Uterus (tissue), 2 donors: Measurements from ENCODE around the gene CD81.

ENCODE experiments used
- CTCF ChIP-seq, 4 experiments: fragments of 200-600 bp in 2 of 4; fragments of 450-650 bp in 2 of 4; sonication (generic) in 2 of 4; IDR thresholded peaks; one replicate each; pipeline ENCODE4 v1.5.1; 2016 to 2019; ENCODE audit warnings: antibody characterized with exemption in 4 of 4, mild to moderate bottlenecking in 2 of 4, moderate library complexity in 1 of 4
- POLR2A ChIP-seq, 2 donors: fragments of 450-650 bp; IDR thresholded peaks; one replicate each; pipeline ENCODE4 v1.6.1; 2016; ENCODE audit warnings: antibody characterized with exemption in 2 of 2, mild to moderate bottlenecking in 1 of 2, moderate library complexity in 1 of 2

- TF ChIP-seq CTCF (IDR thresholded peaks at IDR 0.05) (no peak), POLR2A (IDR thresholded peaks at IDR 0.05) (no peak)
These were observed 38.7 kb downstream of the CD81 start for GRCh38 chr11:2415601-2416380.
